Cardiac fibroblast (primary cell): ENCODE measurements around the gene HSP90AA1.
"Not testable (repeated sequence)": the region's sequence is repeated elsewhere in the genome, so short reads cannot be mapped to it uniquely, and the experiment has no call there.

Experiments
- DNase-seq, 2 donors: peaks; one replicate each; pipeline versions ENCODE4 v3.0.0 to v3.0.0-alpha.2; 2010; ENCODE audit warnings: low read depth in 2 of 2
- H3K4me3 ChIP-seq, 2 donors: replicated peaks in 1 of 2; 1 replicate in 1 of 2; 2 replicates in 1 of 2; pipeline ENCODE4 v1.5.1; 2011; ENCODE audit warnings: low read depth in 2 of 2, low read length in 2 of 2, mild to moderate bottlenecking in 2 of 2, moderate library complexity in 1 of 2
- TF ChIP-seq, protein P1 (sequence below): IDR thresholded peaks from one replicate; pipeline ENCODE4 v1.5.1; 2011; ENCODE audit warnings: low read depth, mild to moderate bottlenecking, low read length, inconsistent platforms

The HSP90AA1 gene

GRCh38 chr14:102121567-102121966 is 34.7 kb upstream of the HSP90AA1 start:
- no peak for DNase-seq
- TF ChIP-seq, protein P1, sequence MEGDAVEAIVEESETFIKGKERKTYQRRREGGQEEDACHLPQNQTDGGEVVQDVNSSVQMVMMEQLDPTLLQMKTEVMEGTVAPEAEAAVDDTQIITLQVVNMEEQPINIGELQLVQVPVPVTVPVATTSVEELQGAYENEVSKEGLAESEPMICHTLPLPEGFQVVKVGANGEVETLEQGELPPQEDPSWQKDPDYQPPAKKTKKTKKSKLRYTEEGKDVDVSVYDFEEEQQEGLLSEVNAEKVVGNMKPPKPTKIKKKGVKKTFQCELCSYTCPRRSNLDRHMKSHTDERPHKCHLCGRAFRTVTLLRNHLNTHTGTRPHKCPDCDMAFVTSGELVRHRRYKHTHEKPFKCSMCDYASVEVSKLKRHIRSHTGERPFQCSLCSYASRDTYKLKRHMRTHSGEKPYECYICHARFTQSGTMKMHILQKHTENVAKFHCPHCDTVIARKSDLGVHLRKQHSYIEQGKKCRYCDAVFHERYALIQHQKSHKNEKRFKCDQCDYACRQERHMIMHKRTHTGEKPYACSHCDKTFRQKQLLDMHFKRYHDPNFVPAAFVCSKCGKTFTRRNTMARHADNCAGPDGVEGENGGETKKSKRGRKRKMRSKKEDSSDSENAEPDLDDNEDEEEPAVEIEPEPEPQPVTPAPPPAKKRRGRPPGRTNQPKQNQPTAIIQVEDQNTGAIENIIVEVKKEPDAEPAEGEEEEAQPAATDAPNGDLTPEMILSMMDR: no peak
- no peak overlapping the region for H3K4me3 ChIP-seq

DNA sequence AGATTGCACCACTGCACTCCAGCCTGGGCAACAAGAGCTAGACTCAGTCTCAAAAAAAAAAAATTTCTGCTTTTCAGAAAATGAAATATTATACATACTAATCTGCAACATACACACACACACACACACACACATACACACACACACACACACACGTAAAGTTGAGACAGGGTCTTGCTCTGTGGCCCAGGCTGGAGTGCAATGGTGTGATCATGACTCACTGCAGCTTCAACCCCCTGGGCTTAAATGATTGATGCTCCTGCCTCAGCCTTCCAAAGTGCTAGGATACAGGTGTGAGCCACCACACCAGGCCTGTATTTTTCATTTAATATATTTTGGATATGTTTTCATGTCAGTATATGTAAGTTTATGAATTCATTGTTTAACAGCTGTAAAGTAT is 34.0 kb upstream of the HSP90AA1 start:
- no peak overlapping the region for H3K4me3 ChIP-seq
- no peak for DNase-seq
- TF ChIP-seq, protein P1: no peak

- DNase-seq: no peak
- TF ChIP-seq, protein P1: no peak
- H3K4me3 ChIP-seq: no peak overlapping the region
These were observed 31.0 kb upstream of the HSP90AA1 start for GRCh38 chr14:102117852-102118251.

DNA sequence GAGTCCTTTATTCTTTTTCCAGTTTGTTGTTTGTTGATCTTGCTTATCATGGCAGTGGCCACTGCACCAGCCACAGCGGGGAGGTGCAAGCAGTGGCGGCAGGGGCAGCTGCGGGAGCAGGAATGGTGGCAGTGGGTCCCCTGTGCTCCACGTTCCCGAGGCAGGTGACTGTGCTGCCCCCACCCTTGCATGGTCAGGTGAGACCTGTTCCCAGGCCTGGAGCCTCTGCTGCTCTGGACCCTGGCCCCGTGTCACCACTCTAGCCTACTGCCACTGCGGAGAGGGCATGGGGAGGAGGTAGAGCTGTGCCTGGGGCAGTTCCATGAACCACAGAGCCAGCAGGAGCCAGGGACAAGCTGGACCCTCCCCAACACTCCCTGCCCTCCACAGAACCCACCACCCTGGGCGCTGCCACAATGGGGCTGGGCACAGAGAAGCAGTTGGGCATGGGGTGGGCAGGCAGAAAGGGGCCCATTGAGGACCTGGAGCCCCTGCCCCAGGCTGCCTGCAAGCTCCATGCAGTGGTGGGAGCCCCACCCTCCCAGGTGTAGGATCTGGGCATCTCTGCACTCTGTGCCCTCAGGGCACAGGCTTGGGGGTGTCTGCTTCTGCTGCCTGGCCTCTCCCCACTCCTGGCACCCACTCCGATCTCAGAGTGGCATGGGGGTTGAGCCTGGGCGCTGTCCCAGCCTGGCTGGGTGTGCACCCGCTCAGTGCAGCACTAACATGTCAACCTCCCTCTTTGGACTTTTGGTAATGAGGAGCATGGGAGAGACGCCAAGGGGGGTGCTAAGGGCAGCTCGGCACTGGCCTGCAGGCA is 29.7 kb upstream of the HSP90AA1 start:
- TF ChIP-seq, protein P1: no peak
- H3K4me3 ChIP-seq: no peak overlapping the region
- no peak for DNase-seq

DNA sequence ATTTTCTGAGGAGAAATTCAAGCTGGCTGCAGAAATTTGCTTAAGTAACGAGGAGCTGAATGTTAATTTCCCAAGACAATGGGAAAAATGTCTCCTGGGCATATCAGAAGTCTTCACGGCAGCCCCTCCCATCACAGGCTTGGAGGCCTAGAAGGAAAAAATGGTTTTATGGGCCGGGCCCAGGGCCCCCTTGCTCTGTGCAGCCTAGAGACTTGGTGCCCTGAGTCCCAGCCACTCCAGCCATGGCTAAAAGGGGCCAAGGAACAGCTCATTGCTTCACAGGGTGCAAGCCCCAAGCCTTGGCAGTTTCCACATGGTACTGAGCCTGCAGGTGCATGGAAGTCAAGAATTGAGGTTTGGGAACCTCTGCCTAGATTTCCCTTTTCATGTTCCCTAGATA is 24.3 kb upstream of the HSP90AA1 start:
- TF ChIP-seq, protein P1: no peak
- DNase-seq: no peak
- H3K4me3 ChIP-seq: no peak overlapping the region

- not testable (repeated sequence) for H3K4me3 ChIP-seq, DNase-seq
These were observed 22.5 kb upstream of the HSP90AA1 start for GRCh38 chr14:102109332-102109731.

DNA sequence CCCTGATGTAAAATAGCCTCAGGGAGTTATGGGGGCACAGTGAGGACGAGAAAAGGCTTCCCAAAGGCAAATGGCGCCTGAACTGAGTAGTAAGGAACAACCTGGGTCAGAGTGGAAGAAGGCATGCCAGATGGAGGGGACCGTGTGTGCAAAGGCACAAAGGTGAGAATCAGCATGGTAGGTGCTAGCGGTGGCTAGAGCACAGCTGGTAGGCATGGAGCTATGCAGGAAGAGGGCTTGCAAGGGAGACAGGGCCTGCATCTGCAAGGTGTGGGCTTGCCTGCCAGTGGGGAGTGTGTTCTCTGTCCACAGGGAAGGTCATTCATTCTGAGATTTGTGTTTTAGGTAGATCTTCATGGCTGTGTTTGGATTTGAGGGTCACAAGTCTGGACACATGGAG is 18.5 kb upstream of the HSP90AA1 start:
- DNase-seq: no peak
- TF ChIP-seq, protein P1: no peak
- no peak overlapping the region for H3K4me3 ChIP-seq
